WTC11 (cell line): Measurements from ENCODE around the gene COL5A2.

ENCODE experiments used
- CREB1 ChIP-seq: sonication (generic); formaldehyde crosslinking; IDR thresholded peaks from 2 replicates; pipeline ENCODE4 v1.8.0; 2023; ENCODE audit warnings: mild to moderate bottlenecking, missing genetic modification reagents
- KAT7 ChIP-seq: sonication (generic); formaldehyde crosslinking; IDR thresholded peaks from 2 replicates; pipeline ENCODE4 v1.8.1; 2023; ENCODE audit warnings: missing genetic modification reagents, mild to moderate bottlenecking, borderline replicate concordance
- NFYB ChIP-seq: sonication (generic); formaldehyde crosslinking; conservative IDR thresholded peaks from 2 replicates; pipeline ENCODE4 v1.8.0; 2022; ENCODE audit warnings: low read depth, missing genetic modification reagents
- OVOL2 ChIP-seq: fragments of 250-450 bp; sonication (Bioruptor Pico); IDR thresholded peaks from 2 replicates; pipeline ENCODE4 v1.9.0; 2021; ENCODE audit warnings: mild to moderate bottlenecking, borderline replicate concordance
- SP1 ChIP-seq: sonication (generic); formaldehyde crosslinking; conservative IDR thresholded peaks from 2 replicates; pipeline ENCODE4 v1.8.1; 2022; ENCODE audit warnings: missing genetic modification reagents
- ZNF416 ChIP-seq: fragments of 250-450 bp; sonication (Bioruptor Pico); IDR thresholded peaks from 2 replicates; pipeline ENCODE4 v1.9.0; 2021; ENCODE audit warnings: mild to moderate bottlenecking, inconsistent platforms
- TF ChIP-seq, protein P1 (sequence below): fragments of 200-600 bp; IDR thresholded peaks from 2 replicates; pipeline ENCODE4 v1.8.0; 2022; ENCODE audit warnings: antibody characterized with exemption
- TF ChIP-seq, protein P2 (sequence below): sonication (generic); formaldehyde crosslinking; IDR thresholded peaks from 2 replicates; pipeline ENCODE4 v1.8.1; 2023; ENCODE audit warnings: mild to moderate bottlenecking, missing genetic modification reagents

DNA sequence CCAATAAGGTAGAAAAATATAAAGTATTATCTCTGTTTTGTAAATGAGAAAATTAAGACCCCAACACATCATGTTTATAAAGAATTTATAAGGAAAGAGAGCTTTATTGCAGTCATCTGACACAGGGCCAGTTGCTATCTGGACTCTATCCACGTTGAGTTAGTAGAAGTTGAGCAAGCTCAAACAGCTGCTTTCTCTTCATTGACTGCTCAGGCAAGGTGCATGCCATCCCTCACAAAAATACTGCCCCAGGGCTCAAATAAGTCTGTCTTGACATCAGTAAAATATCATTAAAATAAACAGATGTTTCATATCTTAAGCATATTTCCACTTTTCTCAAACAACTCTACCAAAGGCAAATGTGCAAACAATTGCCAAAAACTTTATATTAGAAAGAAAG is 14.8 kb downstream of the COL5A2 start:
- no peak for TF ChIP-seq OVOL2 (CRISPR knock-in tag)
- no peak for TF ChIP-seq CREB1 (CRISPR knock-in tag)
- TF ChIP-seq, protein P1, sequence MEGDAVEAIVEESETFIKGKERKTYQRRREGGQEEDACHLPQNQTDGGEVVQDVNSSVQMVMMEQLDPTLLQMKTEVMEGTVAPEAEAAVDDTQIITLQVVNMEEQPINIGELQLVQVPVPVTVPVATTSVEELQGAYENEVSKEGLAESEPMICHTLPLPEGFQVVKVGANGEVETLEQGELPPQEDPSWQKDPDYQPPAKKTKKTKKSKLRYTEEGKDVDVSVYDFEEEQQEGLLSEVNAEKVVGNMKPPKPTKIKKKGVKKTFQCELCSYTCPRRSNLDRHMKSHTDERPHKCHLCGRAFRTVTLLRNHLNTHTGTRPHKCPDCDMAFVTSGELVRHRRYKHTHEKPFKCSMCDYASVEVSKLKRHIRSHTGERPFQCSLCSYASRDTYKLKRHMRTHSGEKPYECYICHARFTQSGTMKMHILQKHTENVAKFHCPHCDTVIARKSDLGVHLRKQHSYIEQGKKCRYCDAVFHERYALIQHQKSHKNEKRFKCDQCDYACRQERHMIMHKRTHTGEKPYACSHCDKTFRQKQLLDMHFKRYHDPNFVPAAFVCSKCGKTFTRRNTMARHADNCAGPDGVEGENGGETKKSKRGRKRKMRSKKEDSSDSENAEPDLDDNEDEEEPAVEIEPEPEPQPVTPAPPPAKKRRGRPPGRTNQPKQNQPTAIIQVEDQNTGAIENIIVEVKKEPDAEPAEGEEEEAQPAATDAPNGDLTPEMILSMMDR: no peak
- no peak for TF ChIP-seq KAT7
- no peak for TF ChIP-seq NFYB (CRISPR knock-in tag)
- TF ChIP-seq, protein P2, sequence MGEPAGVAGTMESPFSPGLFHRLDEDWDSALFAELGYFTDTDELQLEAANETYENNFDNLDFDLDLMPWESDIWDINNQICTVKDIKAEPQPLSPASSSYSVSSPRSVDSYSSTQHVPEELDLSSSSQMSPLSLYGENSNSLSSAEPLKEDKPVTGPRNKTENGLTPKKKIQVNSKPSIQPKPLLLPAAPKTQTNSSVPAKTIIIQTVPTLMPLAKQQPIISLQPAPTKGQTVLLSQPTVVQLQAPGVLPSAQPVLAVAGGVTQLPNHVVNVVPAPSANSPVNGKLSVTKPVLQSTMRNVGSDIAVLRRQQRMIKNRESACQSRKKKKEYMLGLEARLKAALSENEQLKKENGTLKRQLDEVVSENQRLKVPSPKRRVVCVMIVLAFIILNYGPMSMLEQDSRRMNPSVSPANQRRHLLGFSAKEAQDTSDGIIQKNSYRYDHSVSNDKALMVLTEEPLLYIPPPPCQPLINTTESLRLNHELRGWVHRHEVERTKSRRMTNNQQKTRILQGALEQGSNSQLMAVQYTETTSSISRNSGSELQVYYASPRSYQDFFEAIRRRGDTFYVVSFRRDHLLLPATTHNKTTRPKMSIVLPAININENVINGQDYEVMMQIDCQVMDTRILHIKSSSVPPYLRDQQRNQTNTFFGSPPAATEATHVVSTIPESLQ (CRISPR knock-in tag): no peak
- TF ChIP-seq ZNF416: no peak
- TF ChIP-seq SP1 (CRISPR knock-in tag): no peak
